ACHN (cell line): Measurements from ENCODE around the gene PINK1.

Experiments
- DNase-seq: peaks from one replicate; pipeline ENCODE4 v3.0.0-alpha.2; 2015
- in situ Hi-C: cut with HindIII; loops from 2 replicates; pipeline ENCODE4 v1.10.0; 2017; ENCODE audit warnings: low sequenced_read_pairs, low pct_ligation_motif_present, low pct_unique_long_range_greater_than_20kb

PINK1 gene

GRCh38 chr1:20633190-20634064, at the start of gene PINK1:
PINK1 (plus strand) TSS chr1:20633458; CDS start chr1:20633549, 91 bp downstream.
- in situ Hi-C loops = no loop called here
- DNase-seq = peak; percentile 63

- DNase-seq = no peak
- in situ Hi-C loops = no loop called here
Observed at GRCh38 chr1:20584890-20585289, 48.4 kb upstream of the PINK1 start.

DNA sequence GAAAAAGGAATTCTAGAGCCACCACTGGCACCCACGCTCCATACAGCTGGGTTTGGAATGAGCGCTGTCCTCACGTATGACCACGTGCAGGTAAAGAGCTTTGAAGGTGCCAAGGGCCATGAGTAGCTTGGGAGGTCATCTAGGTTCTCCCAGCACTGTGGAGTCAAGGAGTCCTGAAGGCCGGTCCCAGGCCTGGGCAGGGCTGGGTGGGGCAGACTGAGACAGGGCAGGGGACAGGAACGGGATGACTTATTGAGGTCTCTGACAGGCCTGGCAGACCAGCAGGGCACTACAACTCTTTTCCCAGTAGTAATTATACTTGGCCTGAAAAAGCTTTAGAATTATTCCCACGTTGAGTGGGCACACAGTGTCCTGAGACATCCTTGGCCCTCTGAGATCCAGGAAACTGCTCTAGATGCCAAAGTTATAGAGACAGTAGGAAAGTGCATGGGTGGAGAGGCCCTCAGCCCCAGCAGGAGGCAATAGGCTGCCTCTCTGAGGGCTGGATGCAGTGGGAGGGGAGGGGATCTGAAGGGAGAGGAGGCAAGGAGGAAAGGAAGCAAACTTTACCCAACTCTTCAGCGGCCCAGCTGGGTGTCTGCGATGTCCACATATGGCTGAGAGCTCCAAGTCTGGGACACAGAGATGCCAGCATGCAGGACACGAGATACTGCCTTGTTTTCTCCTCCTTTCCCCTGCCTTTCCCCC, 46.2 kb upstream of the PINK1 start:
- in situ Hi-C loops = no loop called here
- DNase-seq = no peak

GRCh38 chr1:20587661-20588053, 45.6 kb upstream of the PINK1 start:
- no peak for DNase-seq
- in situ Hi-C loops = no loop called here

DNA sequence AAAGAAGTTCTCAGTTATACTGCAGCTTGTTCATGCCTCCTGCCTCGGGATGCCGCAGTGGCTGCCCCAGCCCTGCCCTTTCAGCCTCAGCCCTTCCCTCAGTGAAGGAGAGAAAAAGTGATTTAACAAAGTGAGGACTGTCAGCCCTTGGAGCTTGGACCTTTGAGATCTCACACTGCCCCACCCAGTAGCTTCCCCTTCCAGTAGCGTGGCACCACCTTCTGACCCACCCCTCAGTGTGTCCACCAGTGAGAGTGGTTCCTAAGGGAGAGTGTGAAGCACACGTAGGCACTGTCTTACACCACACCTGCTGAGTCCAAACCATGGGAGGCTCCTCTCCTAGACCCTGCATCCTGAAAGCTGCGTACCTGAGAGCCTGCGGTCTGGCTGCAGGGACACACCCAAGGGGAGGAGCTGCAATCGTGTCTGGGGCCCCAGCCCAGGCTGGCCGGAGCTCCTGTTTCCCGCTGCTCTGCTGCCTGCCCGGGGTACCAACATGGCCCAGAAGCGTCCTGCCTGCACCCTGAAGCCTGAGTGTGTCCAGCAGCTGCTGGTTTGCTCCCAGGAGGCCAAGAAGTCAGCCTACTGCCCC, 44.5 kb upstream of the PINK1 start, which contains the start of gene CDA:
CDA (plus strand) TSS at position 464 of the 592 bp plus-strand sequence; CDS start at position 497, 33 bp downstream.
- in situ Hi-C loops = no loop called here

DNA sequence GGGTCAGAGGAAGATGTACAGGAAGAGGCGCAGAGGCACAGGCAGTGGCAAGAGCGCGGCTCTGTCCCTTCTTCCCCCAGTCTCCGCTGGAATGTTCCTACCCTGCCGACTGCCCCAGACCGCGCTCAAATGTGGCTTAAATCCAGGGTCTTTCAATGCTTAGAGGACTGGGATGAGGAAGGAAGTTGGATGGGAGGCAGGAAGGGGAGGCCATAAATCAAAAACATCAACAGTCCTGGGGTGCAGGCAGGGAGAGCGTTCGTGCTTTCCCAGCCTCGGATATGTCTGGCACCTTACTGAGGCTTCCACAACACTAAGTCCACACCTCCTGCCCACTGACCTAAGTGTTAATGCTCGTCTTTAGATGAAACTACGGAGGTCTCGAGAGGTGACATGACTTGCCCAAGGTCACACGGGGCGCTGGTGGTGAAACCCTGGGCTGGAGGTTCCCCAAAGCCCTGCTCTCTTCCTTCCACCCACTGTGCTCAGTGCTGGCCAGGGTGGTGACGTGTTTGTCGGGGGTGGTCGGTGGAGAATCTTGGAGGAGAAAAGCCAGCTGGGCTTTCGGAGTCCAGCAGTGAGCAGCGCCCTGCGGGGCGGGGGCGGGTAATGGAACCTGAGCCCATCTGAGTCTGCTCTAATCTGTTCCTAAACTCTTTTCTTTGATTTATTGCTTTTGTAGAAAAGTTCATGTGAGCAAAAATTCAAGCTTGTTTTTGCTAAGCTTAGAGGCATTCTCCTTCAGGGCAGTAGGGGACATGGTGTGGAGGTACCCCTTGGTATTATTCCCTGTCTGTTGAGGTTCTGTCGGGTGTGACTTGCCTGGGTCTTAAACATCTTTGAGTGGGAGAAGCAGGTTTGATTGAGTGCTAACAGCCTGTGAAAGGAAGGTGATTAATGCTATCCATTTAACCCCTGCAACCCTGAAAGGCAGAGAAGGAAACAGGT, 43.7 kb upstream of the PINK1 start:
- in situ Hi-C loops = no loop called here
- DNase-seq = no peak

More for the DNA sequence above, 44.5 kb upstream of the PINK1 start, which contains the start of gene CDA:
- no peak for DNase-seq

GRCh38 chr1:20590306-20590777, 42.9 kb upstream of the PINK1 start:
- DNase-seq = no peak
- in situ Hi-C loops = no loop called here

GRCh38 chr1:20593756-20594155, 39.5 kb upstream of the PINK1 start:
- in situ Hi-C loops = no loop called here
- DNase-seq = no peak

DNA sequence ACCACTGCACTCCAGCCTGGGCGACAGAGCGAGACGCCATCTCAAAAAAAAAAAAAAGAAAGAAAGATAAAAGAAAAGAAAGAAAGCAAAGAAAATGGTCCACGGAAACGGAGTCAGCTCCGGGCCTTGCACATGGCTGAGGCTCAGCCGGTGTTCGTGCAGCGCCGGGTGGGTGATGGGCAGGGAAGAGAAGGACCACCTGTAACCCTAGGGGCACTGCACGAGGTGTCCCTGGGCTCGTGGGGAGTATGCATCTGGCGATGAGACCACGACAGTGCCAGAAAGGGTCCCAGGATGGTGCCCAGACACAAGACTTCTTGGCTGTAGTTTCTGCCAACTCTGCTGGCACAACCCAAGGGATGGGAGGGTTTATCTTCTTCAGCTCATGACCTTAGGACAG, 38.5 kb upstream of the PINK1 start:
- in situ Hi-C loops = no loop called here
- DNase-seq = no peak

DNA sequence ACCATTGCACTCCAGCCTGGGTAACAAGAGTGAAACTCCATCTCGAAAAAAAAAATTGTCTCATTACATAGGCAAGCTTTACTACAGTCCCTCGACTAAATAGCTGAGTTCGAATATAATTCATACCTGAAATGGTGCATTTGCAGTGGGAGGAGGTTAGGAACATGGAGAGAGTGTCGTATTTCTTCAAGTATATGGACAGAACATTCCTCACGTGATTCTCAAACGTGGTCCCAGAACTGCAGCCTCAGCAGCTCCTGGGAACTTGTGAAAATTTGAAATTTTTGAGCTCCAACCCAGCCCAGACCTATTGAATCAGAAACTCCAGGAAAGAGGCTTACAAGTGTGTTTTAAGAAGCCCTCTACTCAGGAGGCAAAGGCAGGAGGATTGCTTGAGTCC, 37.2 kb upstream of the PINK1 start:
- DNase-seq = no peak
- in situ Hi-C loops = no loop called here

DNA sequence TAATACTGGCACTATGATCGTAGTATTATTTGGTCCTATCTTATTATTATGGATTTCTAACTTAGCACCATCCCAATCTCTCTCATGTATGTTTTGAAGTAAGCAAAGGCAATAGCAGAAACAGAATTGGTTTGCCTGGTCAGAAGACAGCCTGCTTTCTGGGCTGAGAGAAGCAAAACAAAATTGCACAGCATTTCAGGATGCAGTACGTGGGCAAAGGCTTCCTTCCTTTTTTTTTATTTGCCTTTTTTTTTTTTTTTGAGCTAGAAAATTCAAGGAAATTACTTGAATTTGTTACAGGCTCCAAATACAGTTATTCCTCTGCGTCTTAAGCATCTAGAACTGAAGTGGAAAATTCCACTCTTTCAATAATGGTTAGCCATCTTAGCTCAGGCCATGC, 35.6 kb upstream of the PINK1 start:
- no peak for DNase-seq
- in situ Hi-C loops = no loop called here

DNA sequence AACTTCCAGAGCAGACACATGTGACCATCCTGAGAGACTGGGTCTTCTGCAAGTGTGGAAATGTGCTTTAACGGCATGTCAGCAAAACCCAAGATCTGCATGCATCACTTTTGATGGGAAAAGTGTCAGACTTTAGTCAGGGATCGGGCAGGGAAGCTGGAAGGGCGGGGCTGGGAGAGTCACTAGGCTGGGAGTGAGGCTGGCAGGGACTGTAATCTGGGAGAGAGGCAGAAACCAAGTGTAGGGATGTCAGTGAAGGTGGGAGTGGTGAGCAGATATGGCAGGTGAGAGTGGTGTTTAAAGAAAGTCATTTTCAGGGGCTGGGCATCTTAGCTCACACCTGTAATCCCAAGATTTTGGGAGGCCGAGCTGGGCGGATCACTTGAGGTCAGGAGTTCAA, 33.1 kb upstream of the PINK1 start:
- no peak for DNase-seq
- in situ Hi-C loops = no loop called here

GRCh38 chr1:20601129-20601825, 32.0 kb upstream of the PINK1 start:
- in situ Hi-C loops = no loop called here
- DNase-seq = no peak

DNA sequence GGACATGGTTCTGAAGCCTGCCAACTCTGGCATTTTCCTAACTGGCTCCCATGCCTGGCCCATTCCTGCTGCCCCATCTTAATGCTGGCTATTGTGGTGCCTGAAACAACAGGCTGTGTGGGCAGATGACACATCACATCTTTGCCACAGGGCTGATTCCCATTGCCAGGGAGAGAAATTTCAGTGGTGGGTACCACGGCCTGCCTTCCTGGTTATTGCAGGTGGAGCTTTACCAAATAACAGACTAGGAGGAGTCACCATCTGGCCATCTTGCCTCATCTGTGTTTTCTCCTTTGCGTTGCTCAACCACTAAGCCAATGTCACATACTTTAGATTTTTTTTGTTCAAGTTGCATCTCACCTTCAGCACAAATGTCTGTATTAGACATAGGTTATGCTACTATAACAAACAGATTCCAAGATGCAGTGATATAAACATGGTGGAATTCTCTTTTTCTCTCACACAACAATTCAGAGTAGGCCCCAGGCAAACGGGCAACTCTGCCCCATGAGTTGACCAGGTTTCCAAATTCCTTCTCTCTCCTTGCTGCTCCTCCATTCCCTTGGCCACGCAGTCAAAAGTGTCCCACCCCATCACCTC, 30.3 kb upstream of the PINK1 start:
- DNase-seq = no peak
- in situ Hi-C loops = no loop called here

- DNase-seq = peak; percentile 45
- in situ Hi-C loops = no loop called here
Observed at GRCh38 chr1:20603504-20604464, 29.5 kb upstream of the PINK1 start.

DNA sequence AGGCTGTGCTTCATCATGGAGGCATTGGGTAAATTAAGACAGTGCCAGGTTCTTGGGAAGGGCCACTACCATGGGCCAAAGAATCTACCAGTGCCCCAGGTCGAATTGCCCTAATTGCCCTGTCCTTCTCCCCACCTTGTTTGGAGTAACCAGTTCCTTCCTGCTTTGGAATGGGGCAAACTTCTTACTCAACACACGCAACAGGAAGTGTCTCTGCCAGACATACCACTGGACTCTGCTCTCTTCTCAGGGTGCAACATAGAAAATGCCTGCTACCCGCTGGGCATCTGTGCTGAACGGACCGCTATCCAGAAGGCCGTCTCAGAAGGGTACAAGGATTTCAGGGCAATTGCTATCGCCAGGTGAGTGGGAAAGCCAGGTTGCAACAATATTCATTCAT, 28.6 kb upstream of the PINK1 start:
- no peak for DNase-seq
- in situ Hi-C loops = no loop called here
